Neuronal stem cell (in vitro differentiated cells): ENCODE results near the gene INSR.

Experiments used
- DNase-seq: peaks from one replicate; pipeline ENCODE4 v3.0.0-alpha.2; 2013; ENCODE audit warnings: low spot score
- H2AFZ ChIP-seq: one replicate; pipeline ENCODE4 v1.6.1; 2013; ENCODE audit warnings: mild to moderate bottlenecking, low read length, inconsistent platforms
- H2AK5ac ChIP-seq: 2 replicates; pipeline ENCODE4 v1.6.1; 2013; ENCODE audit warnings: low read depth, mild to moderate bottlenecking, inconsistent platforms, low read length, moderate library complexity, mixed read lengths
- H2BK120ac ChIP-seq: 2 replicates; pipeline ENCODE4 v1.6.1; 2013; ENCODE audit warnings: low read depth, mild to moderate bottlenecking, inconsistent platforms, low read length, moderate library complexity, mixed read lengths
- H2BK12ac ChIP-seq: one replicate; pipeline ENCODE4 v1.6.1; 2013; ENCODE audit warnings: low read length, inconsistent platforms
- H2BK15ac ChIP-seq: 2 replicates; pipeline ENCODE4 v1.6.1; 2013; ENCODE audit warnings: mild to moderate bottlenecking, low read length, inconsistent platforms, mixed read lengths
- H2BK5ac ChIP-seq: one replicate; pipeline ENCODE4 v1.6.1; 2013; ENCODE audit warnings: inconsistent platforms, mild to moderate bottlenecking, low read length, moderate library complexity
- H3K14ac ChIP-seq: one replicate; pipeline ENCODE4 v1.6.1; 2013; ENCODE audit warnings: low read length, inconsistent platforms
- H3K18ac ChIP-seq: 2 replicates; pipeline ENCODE4 v1.6.1; 2013; ENCODE audit warnings: low read length, inconsistent platforms
- H3K23ac ChIP-seq: 2 replicates; pipeline ENCODE4 v1.6.1; 2013; ENCODE audit warnings: low read depth, mild to moderate bottlenecking, mixed read lengths, low read length, inconsistent platforms; ENCODE audit not compliant: poor library complexity
- H3K27ac ChIP-seq: replicated peaks from 3 replicates; pipeline ENCODE4 v1.5.1; 2013; ENCODE audit warnings: low read length, inconsistent platforms
- H3K27me3 ChIP-seq, 3 experiments: 2 replicates each; pipeline ENCODE4 v1.6.1; 2013; ENCODE audit warnings: low read length in 3 of 3, mild to moderate bottlenecking in 2 of 3, inconsistent platforms in 1 of 3, low read depth in 1 of 3, mixed read lengths in 1 of 3, moderate library complexity in 1 of 3; ENCODE audit not compliant: control insufficient read depth in 3 of 3, insufficient read depth in 3 of 3
- H3K36me3 ChIP-seq, 2 donors: replicated peaks in 1 of 2; 2 replicates each; pipeline ENCODE4 v1.6.1; 2013; ENCODE audit warnings: low read length in 2 of 2; ENCODE audit not compliant: control insufficient read depth in 2 of 2, insufficient read depth in 2 of 2
- H3K4ac ChIP-seq: 2 replicates; pipeline ENCODE4 v1.6.1; 2013; ENCODE audit warnings: inconsistent platforms, mild to moderate bottlenecking, low read length, moderate library complexity
- H3K4me1 ChIP-seq, 2 donors: 1 replicate in 1 of 2; 2 replicates in 1 of 2; pipeline ENCODE4 v1.6.1; 2013; ENCODE audit warnings: low read length in 2 of 2, low read depth in 1 of 2; ENCODE audit not compliant: control insufficient read depth in 2 of 2, insufficient read depth in 1 of 2
- H3K4me2 ChIP-seq: one replicate; pipeline ENCODE4 v1.6.1; 2013; ENCODE audit warnings: mild to moderate bottlenecking, low read length, inconsistent platforms; ENCODE audit not compliant: insufficient read depth, poor library complexity, severe bottlenecking
- H3K4me3 ChIP-seq, 2 donors: 2 replicates each; pipeline ENCODE4 v1.5.1; 2013; ENCODE audit warnings: low read length in 2 of 2, mild to moderate bottlenecking in 2 of 2, inconsistent platforms in 1 of 2, moderate library complexity in 1 of 2
- H3K79me1 ChIP-seq: one replicate; pipeline ENCODE4 v1.6.1; 2013; ENCODE audit warnings: low read depth, mild to moderate bottlenecking, inconsistent platforms, low read length, moderate library complexity
- H3K9ac ChIP-seq: one replicate; pipeline ENCODE4 v1.6.1; 2013; ENCODE audit warnings: mild to moderate bottlenecking, low read depth, low read length, inconsistent platforms; ENCODE audit not compliant: poor library complexity
- H3K9me3 ChIP-seq, 2 donors: replicated peaks in 1 of 2; 2 replicates each; pipeline versions ENCODE3 to v1.6.1; 2013; ENCODE audit warnings: low read length in 2 of 2, mild to moderate bottlenecking in 2 of 2, inconsistent platforms in 1 of 2, low read depth in 1 of 2, mixed read lengths in 1 of 2, moderate library complexity in 1 of 2; ENCODE audit not compliant: control insufficient read depth in 2 of 2, insufficient read depth in 1 of 2
- H4K8ac ChIP-seq: one replicate; pipeline ENCODE4 v1.6.1; 2013; ENCODE audit warnings: low read depth, mild to moderate bottlenecking, inconsistent platforms, low read length, moderate library complexity
- H4K91ac ChIP-seq: one replicate; pipeline ENCODE4 v1.6.1; 2013; ENCODE audit warnings: low read length, low read depth, mild to moderate bottlenecking, inconsistent platforms; ENCODE audit not compliant: poor library complexity
- WGBS, 2 donors: extraction: QIAGEN DNeasy Blood & Tissue Kit; methylation state at CpG; one replicate each; pipeline ENCODE4 v1.1.7; 2013; ENCODE audit warnings: missing lambda C conversion rate in 2 of 2, mixed read lengths in 1 of 2; ENCODE audit not compliant: insufficient read length in 2 of 2, insufficient replicate concordance in 1 of 2; ENCODE audit errors: extremely low coverage in 2 of 2; 5-methylcytosine and 5-hydroxymethylcytosine counted together

Gene INSR

DNA sequence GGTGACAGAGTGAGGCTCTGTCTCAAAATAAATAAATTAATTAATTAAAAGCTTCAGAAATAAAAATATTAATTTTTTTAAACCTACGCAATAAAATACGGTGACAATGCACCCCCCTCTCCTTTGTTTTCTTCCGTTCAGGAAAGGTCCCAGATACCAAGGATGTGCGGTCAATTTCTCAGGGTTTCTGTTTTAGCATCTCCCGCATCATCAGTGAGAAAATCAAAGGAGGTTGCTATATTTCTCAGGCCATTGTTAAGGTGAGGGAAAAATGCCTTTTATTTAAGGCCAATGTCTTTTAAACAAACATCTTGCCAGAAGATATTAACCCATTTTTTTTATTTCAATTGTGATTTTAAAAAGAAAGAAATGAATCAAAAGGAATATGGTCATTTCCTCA, 111.7 kb downstream of the INSR start:
- H2BK12ac ChIP-seq, result no peak overlapping the region
- peaks cover 3% of the 10 kb centered on the region for H3K79me1 ChIP-seq
- no peak overlapping the region for H3K27ac ChIP-seq
- no peaks in the 10 kb centered on the region for H3K9me3 ChIP-seq
- no CpG with 5 or more reads among the region's 5 CpGs for WGBS, 2 donors
- no peak for DNase-seq
- no peak overlapping the region for H2AFZ ChIP-seq
- H2BK5ac ChIP-seq, result no peak overlapping the region
- H3K4me2 ChIP-seq, result no peak overlapping the region
- no peaks in the 10 kb centered on the region for H3K27me3 ChIP-seq
- H2BK120ac ChIP-seq, result no peak overlapping the region
- no peak overlapping the region for H3K9ac ChIP-seq
- H2AK5ac ChIP-seq, result no peak overlapping the region
- no peak overlapping the region for H4K91ac ChIP-seq
- H3K18ac ChIP-seq, result no peak overlapping the region
- H3K4ac ChIP-seq, result no peak overlapping the region
- H4K8ac ChIP-seq, result no peak overlapping the region
- H3K4me1 ChIP-seq, result no peaks in the 10 kb centered on the region
- H3K36me3 ChIP-seq, result peaks cover 0 to 16% of the 10 kb centered on the region in 2 donors
- no peak overlapping the region for H3K14ac ChIP-seq
- no peak overlapping the region for H3K4me3 ChIP-seq
- no peak overlapping the region for H3K23ac ChIP-seq
- H2BK15ac ChIP-seq, result no peak overlapping the region

DNA sequence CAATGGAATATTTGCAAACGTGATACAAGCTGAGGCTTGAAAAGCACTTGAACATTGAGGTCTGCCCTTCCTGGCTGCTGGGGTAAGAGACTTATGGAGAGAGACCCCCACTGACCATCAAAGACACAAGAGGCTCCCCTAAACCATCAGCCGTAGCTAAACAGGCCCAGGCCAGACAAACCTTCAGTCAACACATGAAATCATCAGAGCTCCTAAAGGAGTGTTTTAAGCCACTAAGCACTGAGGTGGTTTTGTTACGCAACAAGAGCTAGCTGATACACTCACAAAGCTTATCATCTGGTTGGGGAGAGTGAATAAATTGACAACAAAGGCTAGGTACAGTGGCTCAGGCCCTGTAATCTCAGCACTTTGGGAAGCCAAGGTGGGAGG, 114.3 kb downstream of the INSR start:
- Histone ChIP-seq H3K27ac (no peak overlapping the region), H3K36me3 (peaks cover 0 to 16% of the 10 kb centered on the region in 2 donors), H3K9ac (no peak overlapping the region), H2BK15ac (no peak overlapping the region), H2BK120ac (no peak overlapping the region), H3K4me3 (no peak overlapping the region), H3K4me1 (no peaks in the 10 kb centered on the region), H3K4ac (no peak overlapping the region), H3K27me3 (no peaks in the 10 kb centered on the region), H2BK12ac (no peak overlapping the region), H4K8ac (no peak overlapping the region), H3K18ac (no peak overlapping the region), H2BK5ac (no peak overlapping the region), H4K91ac (no peak overlapping the region), H3K23ac (no peak overlapping the region), H2AK5ac (no peak overlapping the region), H3K4me2 (no peak overlapping the region), H3K14ac (no peak overlapping the region), H3K9me3 (peaks cover 0 to 2% of the 10 kb centered on the region in 2 donors), H3K79me1 (peaks cover 3% of the 10 kb centered on the region), H2AFZ (no peak overlapping the region)
- no peak for DNase-seq
- no CpG with 5 or more reads among the region's 3 CpGs for WGBS, 2 donors

GRCh38 chr19:7177926-7178325, 116.3 kb downstream of the INSR start:
- H3K4me2 ChIP-seq, result no peak overlapping the region
- H3K23ac ChIP-seq, result no peak overlapping the region
- peaks cover 0 to 10% of the 10 kb centered on the region in 2 donors for H3K36me3 ChIP-seq
- H2BK12ac ChIP-seq, result no peak overlapping the region
- H3K27me3 ChIP-seq, result no peaks in the 10 kb centered on the region
- H3K18ac ChIP-seq, result no peak overlapping the region
- DNase-seq, result no peak
- peaks cover 0 to 2% of the 10 kb centered on the region in 2 donors for H3K9me3 ChIP-seq
- no peak overlapping the region for H2AFZ ChIP-seq
- peaks cover 3% of the 10 kb centered on the region for H3K79me1 ChIP-seq
- no peaks in the 10 kb centered on the region for H3K4me1 ChIP-seq
- no peak overlapping the region for H3K4me3 ChIP-seq
- H2BK5ac ChIP-seq, result no peak overlapping the region
- no peak overlapping the region for H3K4ac ChIP-seq
- no peak overlapping the region for H4K91ac ChIP-seq
- no peak overlapping the region for H3K27ac ChIP-seq
- H2BK120ac ChIP-seq, result no peak overlapping the region
- H2BK15ac ChIP-seq, result no peak overlapping the region
- no CpG with 5 or more reads among the region's 7 CpGs for WGBS, 2 donors
- no peak overlapping the region for H3K9ac ChIP-seq
- H3K14ac ChIP-seq, result no peak overlapping the region
- no peak overlapping the region for H2AK5ac ChIP-seq
- no peak overlapping the region for H4K8ac ChIP-seq

DNA sequence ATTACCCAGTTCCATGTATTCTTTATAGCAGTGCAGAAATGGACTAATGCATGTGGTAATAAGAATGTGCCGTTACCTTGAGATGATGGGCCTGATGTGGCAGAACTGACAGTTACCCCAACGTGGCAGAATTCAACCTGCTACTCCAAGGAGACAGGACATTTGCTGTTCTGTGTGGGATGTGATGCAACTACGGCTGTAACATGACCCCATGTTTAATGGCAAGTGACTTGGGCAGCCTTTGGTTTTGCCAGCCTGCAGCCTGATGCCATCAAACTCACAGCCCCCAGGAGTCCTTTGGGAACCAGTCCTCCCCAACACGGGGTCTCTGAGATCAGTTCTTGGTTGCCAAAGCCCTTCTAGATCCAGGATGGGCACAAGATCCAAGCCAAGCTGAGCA, 117.4 kb downstream of the INSR start:
- no peak overlapping the region for H2BK120ac ChIP-seq
- H3K9ac ChIP-seq, result peak overlapping the region; percentile 26
- no peak overlapping the region for H2AK5ac ChIP-seq
- H3K14ac ChIP-seq, result no peak overlapping the region
- H3K4ac ChIP-seq, result no peak overlapping the region
- WGBS, 2 donors, result no CpG with 5 or more reads among the region's 4 CpGs
- no peak overlapping the region for H4K91ac ChIP-seq
- no peaks in the 10 kb centered on the region for H3K4me1 ChIP-seq
- no peak overlapping the region for H3K4me3 ChIP-seq
- H4K8ac ChIP-seq, result no peak overlapping the region
- DNase-seq, result no peak
- no peak overlapping the region for H3K23ac ChIP-seq
- H3K18ac ChIP-seq, result no peak overlapping the region
- peaks cover 2 to 4% of the 10 kb centered on the region in 2 donors for H3K9me3 ChIP-seq
- peaks cover 1 to 19% of the 10 kb centered on the region in 2 donors for H3K36me3 ChIP-seq
- H3K79me1 ChIP-seq, result peaks cover 3% of the 10 kb centered on the region
- no peak overlapping the region for H2BK15ac ChIP-seq
- no peaks in the 10 kb centered on the region for H3K27me3 ChIP-seq
- H3K27ac ChIP-seq, result no peak overlapping the region
- no peak overlapping the region for H3K4me2 ChIP-seq
- H2AFZ ChIP-seq, result no peak overlapping the region
- H2BK12ac ChIP-seq, result no peak overlapping the region
- no peak overlapping the region for H2BK5ac ChIP-seq
